Heart left ventricle (tissue), 13 donors: ENCODE results near the gene UNKL.

Experiments used
- CTCF ChIP-seq, 12 donors: fragments of 200-600 bp; sonication (generic) in 4 of 12; IDR thresholded peaks; one replicate each; pipeline versions ENCODE4 v1.5.0 to v1.8.0; 2018 to 2022; ENCODE audit warnings: antibody characterized with exemption in 12 of 12, mild to moderate bottlenecking in 5 of 12
- POLR2A ChIP-seq, 2 donors: fragments of 450-650 bp; IDR thresholded peaks; one replicate each; pipeline ENCODE4 v1.6.1; 2017; ENCODE audit warnings: antibody characterized with exemption in 2 of 2, mild to moderate bottlenecking in 2 of 2, moderate library complexity in 2 of 2
- donor health status: ischemic (EF 13 %, LVEDD 7.1; RV severe dilation, severe dysfunction).
- donor health status: DM: no; HTN: yes; CAD: no.
- donor health status: DM: no; HTN: no; CAD: no.
- donor health status: ischemic (EF 25% LVEDD 6.9; RV normal size, moderate dysfunction).
- donor health status: ischemic (EF 25% LVEDD 5.7; RV mildly dilated, moderate dysfunction).
- donor health status: ischemic (EF 35%, LVEDD 5.7; RV mildly dilated, moderate dysfunction).
- donor health status: nonischemic (EF 11% LVEDD 7.7; RV severe dilation, severe dysfunction).
- donor health status: DM: yes; HTN: yes; CAD: no.
- donor health status: PGD.
- donor health status: ischemic (EF 29% LVEDD 5.4; RV normal size, mild dysfunction).
- donor health status: nonischemic (EF 23%, LVEDD 6.1; RV moderate dilation, normal function).

- TF ChIP-seq CTCF (IDR thresholded peaks at IDR 0.05) (no peak), POLR2A (IDR thresholded peaks at IDR 0.05) (no peak)
Observed at GRCh38 chr16:1315081-1316032, 99.1 kb downstream of the UNKL start.
